OCI-LY3 (cell line): ENCODE measurements around the gene SAMD10.

Experiments
- H2AFZ ChIP-seq: fragments of 200-600, 300-600 bp; shearing (Covaris generic); 2 replicates; pipeline ENCODE4 v1.6.0; 2014; ENCODE audit warnings: antibody characterized with exemption, low read depth, low read length
- H3K27ac ChIP-seq: fragments of 200-600, 300-600 bp; sonication (generic); 2 replicates; pipeline ENCODE4 v1.5.1; 2014; ENCODE audit warnings: mild to moderate bottlenecking, low read length, moderate library complexity, mixed read lengths
- H3K27me3 ChIP-seq: fragments of 200-600, 300-600 bp; sonication (generic); 2 replicates; pipeline ENCODE4 v1.6.1; 2014; ENCODE audit warnings: low read depth, low read length, mixed read lengths
- H3K36me3 ChIP-seq: fragments of 200-600, 300-600 bp; sonication (generic); replicated peaks from 2 replicates; pipeline ENCODE3; 2014; ENCODE audit warnings: low read depth, low read length, mixed read lengths
- H3K4me1 ChIP-seq: fragments of 300-600, 200-600 bp; sonication (generic); 2 replicates; pipeline ENCODE4 v1.6.1; 2014; ENCODE audit warnings: low read length, mixed read lengths
- H3K4me2 ChIP-seq: fragments of 200-600, 300-600 bp; sonication (generic); 2 replicates; pipeline ENCODE4 v1.6.1; 2014; ENCODE audit warnings: low read length, mixed read lengths
- H3K4me3 ChIP-seq: fragments of 300-600, 200-600 bp; sonication (generic); 2 replicates; pipeline ENCODE4 v1.5.1; 2014; ENCODE audit warnings: antibody characterized with exemption, mild to moderate bottlenecking, low read length, moderate library complexity
- H3K79me2 ChIP-seq: fragments of 300-600, 200-600 bp; shearing (Covaris generic); 2 replicates; pipeline ENCODE4 v1.6.1; 2014; ENCODE audit warnings: mild to moderate bottlenecking, low read length, mixed read lengths
- H3K9ac ChIP-seq: fragments of 300-600, 200-600 bp; shearing (Covaris generic); 2 replicates; pipeline ENCODE4 v1.6.0; 2014; ENCODE audit warnings: mild to moderate bottlenecking, low read length, moderate library complexity
- H3K9me3 ChIP-seq: fragments of 200-600, 300-600 bp; shearing (Covaris generic); 2 replicates; pipeline ENCODE4 v1.6.1; 2014; ENCODE audit warnings: low read length, mixed read lengths; ENCODE audit not compliant: insufficient read depth
- H4K20me1 ChIP-seq: fragments of 200-600, 300-600 bp; sonication (generic); 2 replicates; pipeline ENCODE4 v1.6.1; 2016; ENCODE audit warnings: low read length, mixed read lengths; ENCODE audit not compliant: insufficient read depth
- CTCF ChIP-seq: fragments of 200-600, 300-600 bp; sonication (generic); IDR thresholded peaks from 2 replicates; pipeline ENCODE4 v1.5.1; 2014; ENCODE audit warnings: antibody characterized with exemption, low read length, low read depth
- EZH2phosphoT487 ChIP-seq: fragments of 200-600 bp; shearing (Covaris generic); IDR thresholded peaks from 2 replicates; pipeline ENCODE4 v1.6.1; 2018; ENCODE audit warnings: antibody characterized with exemption, mixed run types, low read depth

Gene SAMD10

GRCh38 chr20:63966944-63967322, 12.5 kb downstream of the SAMD10 start:
- H3K27ac ChIP-seq, result no peak overlapping the region
- H3K4me1 ChIP-seq, result peaks cover 12% of the 10 kb centered on the region
- H3K36me3 ChIP-seq, result peaks cover 8% of the 10 kb centered on the region
- H3K27me3 ChIP-seq, result 0 out of 2 replicates have a peak, but pooled peaks cover 4% of the 10 kb centered on the region
- H3K9ac ChIP-seq, result no peak overlapping the region
- no peaks in the 10 kb centered on the region for H3K9me3 ChIP-seq
- no peak overlapping the region for H3K4me3 ChIP-seq
- no peak overlapping the region for H3K4me2 ChIP-seq
- no peak overlapping the region for H2AFZ ChIP-seq
- TF ChIP-seq EZH2phosphoT487, result no peak
- TF ChIP-seq CTCF, result no peak
- H4K20me1 ChIP-seq, result no peaks in the 10 kb centered on the region
- H3K79me2 ChIP-seq, result peaks cover 16% of the 10 kb centered on the region

GRCh38 chr20:63966172-63966943, 13.1 kb downstream of the SAMD10 start:
- H3K4me1 ChIP-seq, result peaks cover 12% of the 10 kb centered on the region
- no peak overlapping the region for H2AFZ ChIP-seq
- TF ChIP-seq CTCF (no peak), EZH2phosphoT487 (no peak)
- no peaks in the 10 kb centered on the region for H3K9me3 ChIP-seq
- no peaks in the 10 kb centered on the region for H4K20me1 ChIP-seq
- H3K4me3 ChIP-seq, result no peak overlapping the region
- H3K27me3 ChIP-seq, result 0 out of 2 replicates have a peak, but pooled peaks cover 4% of the 10 kb centered on the region
- no peak overlapping the region for H3K4me2 ChIP-seq
- H3K27ac ChIP-seq, result no peak overlapping the region
- H3K9ac ChIP-seq, result no peak overlapping the region
- H3K79me2 ChIP-seq, result peaks cover 16% of the 10 kb centered on the region
- H3K36me3 ChIP-seq, result peaks cover 14% of the 10 kb centered on the region

- TF ChIP-seq EZH2phosphoT487, result no peak
- no peak for TF ChIP-seq CTCF
- Histone ChIP-seq H3K79me2 (peaks cover 16% of the 10 kb centered on the region), H3K9me3 (no peaks in the 10 kb centered on the region), H3K4me1 (peaks cover 7% of the 10 kb centered on the region), H3K4me2 (no peak overlapping the region), H3K9ac (no peak overlapping the region), H3K27me3 (no peaks in the 10 kb centered on the region), H4K20me1 (no peaks in the 10 kb centered on the region), H2AFZ (no peak overlapping the region), H3K27ac (no peak overlapping the region), H3K36me3 (peaks cover 17% of the 10 kb centered on the region), H3K4me3 (no peak overlapping the region)
Measured at GRCh38 chr20:63964412-63964811, 15.0 kb downstream of the SAMD10 start.

GRCh38 chr20:63963784-63964301, 15.6 kb downstream of the SAMD10 start:
- H3K36me3 ChIP-seq, result peaks cover 18% of the 10 kb centered on the region
- no peak overlapping the region for H2AFZ ChIP-seq
- H3K4me3 ChIP-seq, result no peak overlapping the region
- H3K4me2 ChIP-seq, result no peak overlapping the region
- no peaks in the 10 kb centered on the region for H3K27me3 ChIP-seq
- TF ChIP-seq CTCF, result no peak
- TF ChIP-seq EZH2phosphoT487, result no peak
- no peak overlapping the region for H3K9ac ChIP-seq
- peaks cover 5% of the 10 kb centered on the region for H3K4me1 ChIP-seq
- no peaks in the 10 kb centered on the region for H3K9me3 ChIP-seq
- no peak overlapping the region for H3K27ac ChIP-seq
- H4K20me1 ChIP-seq, result no peaks in the 10 kb centered on the region
- peaks cover 10% of the 10 kb centered on the region for H3K79me2 ChIP-seq
